NCI-H524 treated with DMSO at 0.1 percent for 48 hours (cell line): Measurements from ENCODE around the gene PXDN.
"Not testable (repeated sequence)": the region's sequence is repeated elsewhere in the genome, so short reads cannot be mapped to it uniquely, and the experiment has no call there.

Experiments
- DNase-seq: peaks from one replicate; lab custom pipeline; 2025; lab: John Stamatoyannopoulos, UW

Gene PXDN, protein sequence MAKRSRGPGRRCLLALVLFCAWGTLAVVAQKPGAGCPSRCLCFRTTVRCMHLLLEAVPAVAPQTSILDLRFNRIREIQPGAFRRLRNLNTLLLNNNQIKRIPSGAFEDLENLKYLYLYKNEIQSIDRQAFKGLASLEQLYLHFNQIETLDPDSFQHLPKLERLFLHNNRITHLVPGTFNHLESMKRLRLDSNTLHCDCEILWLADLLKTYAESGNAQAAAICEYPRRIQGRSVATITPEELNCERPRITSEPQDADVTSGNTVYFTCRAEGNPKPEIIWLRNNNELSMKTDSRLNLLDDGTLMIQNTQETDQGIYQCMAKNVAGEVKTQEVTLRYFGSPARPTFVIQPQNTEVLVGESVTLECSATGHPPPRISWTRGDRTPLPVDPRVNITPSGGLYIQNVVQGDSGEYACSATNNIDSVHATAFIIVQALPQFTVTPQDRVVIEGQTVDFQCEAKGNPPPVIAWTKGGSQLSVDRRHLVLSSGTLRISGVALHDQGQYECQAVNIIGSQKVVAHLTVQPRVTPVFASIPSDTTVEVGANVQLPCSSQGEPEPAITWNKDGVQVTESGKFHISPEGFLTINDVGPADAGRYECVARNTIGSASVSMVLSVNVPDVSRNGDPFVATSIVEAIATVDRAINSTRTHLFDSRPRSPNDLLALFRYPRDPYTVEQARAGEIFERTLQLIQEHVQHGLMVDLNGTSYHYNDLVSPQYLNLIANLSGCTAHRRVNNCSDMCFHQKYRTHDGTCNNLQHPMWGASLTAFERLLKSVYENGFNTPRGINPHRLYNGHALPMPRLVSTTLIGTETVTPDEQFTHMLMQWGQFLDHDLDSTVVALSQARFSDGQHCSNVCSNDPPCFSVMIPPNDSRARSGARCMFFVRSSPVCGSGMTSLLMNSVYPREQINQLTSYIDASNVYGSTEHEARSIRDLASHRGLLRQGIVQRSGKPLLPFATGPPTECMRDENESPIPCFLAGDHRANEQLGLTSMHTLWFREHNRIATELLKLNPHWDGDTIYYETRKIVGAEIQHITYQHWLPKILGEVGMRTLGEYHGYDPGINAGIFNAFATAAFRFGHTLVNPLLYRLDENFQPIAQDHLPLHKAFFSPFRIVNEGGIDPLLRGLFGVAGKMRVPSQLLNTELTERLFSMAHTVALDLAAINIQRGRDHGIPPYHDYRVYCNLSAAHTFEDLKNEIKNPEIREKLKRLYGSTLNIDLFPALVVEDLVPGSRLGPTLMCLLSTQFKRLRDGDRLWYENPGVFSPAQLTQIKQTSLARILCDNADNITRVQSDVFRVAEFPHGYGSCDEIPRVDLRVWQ (N-terminal part only)

DNA sequence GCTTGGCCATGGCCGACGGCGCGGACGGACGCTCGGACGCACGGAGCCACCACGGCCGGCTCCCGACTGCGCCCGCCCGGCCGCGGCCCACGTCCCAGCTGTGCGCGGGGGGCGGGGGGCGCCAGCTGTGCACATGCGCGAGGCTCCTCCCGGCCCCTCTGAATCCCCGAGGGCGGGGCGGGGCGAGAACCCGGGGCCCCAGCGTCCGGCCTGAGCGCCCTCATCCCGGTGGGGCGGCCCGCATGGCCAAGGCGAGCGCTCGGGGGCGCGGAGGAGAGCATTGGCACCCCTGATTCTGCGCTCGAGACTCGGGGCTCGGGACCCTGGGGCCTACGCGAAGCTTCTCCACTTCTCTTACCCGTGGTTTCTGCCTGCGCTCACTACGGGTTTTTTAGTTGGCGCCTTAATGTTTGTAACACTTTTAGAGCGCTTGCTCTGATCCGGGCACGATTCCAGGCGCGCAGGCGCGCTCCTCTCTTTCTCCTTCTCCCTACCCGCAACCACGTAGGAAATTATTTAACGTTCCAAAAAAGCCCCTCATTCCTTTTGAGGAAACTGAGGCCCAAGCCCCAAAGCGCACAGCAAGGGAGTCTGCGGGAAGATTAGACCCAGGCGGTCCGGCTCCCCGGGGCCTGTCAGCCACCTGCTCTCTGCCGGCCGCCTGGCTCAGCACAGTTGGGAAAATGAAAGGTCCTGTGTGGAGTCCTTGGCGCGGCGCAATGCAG, at the start of gene PXDN:
TSS of gene PXDN (minus strand) at position 70 of the 725 bp plus-strand sequence. CDS start at position 10, 60 bp downstream.
- no peak for DNase-seq

DNA sequence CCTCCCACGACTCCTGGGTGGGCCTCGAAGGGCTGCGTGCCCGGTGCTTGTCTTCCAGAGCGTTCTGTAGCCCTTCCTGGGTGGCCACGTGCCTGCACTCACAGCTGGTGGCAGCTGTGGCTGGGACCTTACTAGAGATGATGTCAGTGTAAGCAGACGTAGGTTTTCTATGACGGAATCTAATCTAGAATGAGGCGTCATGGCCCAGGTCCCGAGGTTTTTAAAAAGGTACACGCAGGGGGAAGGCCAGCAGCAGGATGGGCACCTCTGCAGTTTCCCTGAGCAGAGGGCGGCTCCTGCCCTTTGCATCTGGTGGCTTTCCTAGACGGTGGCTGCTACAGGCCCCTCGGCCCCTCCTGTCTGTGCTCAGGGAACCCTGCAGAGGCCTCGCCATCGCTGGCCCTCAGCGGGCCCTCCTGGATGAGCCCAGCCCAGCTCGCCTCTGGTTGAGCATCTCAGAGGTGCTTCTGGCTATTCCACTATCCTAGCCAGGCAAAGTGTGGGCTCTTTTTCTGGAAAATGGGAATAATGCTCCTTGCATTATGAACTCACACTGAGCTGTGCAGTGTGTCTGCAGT, 49.6 kb upstream of the PXDN start:
- no peak for DNase-seq

DNA sequence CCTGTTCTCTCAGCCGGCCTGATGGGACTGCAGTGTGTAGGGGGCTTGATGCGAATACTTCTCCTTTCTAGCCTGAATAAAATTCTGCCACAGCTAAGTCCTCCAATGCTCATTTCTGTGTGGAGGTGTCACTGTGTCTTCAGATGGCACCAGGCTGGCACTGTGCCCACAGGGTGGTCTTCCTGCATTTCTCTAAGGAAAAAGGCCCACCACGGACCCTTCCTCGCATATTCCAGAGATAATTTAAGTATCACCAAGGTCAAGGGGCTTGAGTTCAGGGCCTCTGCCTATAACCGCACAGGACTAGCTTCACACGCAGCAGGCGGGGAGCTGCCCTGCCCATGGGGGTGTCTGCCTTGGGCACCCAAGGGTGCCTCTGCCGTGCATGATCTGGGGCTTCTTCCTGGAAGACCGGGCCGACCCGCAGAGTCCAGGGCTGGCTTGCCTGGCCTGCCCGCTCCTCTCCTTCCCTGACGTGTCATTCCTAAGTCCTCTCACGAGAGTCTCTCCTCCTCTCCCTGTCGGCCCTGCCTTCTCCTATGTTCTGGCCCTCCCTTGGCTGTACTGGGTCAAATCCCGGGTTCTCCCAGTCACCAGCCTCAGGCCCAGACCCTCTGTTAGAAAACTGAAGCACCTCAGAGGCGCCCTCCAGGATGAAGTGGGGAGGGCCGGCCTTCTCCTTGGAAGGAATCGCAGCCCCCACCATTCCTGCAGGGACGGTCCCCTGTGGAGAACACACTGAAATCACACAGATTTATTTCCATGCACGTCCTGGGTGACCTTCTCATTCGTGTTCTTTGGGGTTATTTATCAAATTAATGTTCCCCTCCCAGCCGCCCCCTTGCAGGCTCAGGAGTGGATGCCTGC, 48.9 kb upstream of the PXDN start:
- no peak for DNase-seq

DNA sequence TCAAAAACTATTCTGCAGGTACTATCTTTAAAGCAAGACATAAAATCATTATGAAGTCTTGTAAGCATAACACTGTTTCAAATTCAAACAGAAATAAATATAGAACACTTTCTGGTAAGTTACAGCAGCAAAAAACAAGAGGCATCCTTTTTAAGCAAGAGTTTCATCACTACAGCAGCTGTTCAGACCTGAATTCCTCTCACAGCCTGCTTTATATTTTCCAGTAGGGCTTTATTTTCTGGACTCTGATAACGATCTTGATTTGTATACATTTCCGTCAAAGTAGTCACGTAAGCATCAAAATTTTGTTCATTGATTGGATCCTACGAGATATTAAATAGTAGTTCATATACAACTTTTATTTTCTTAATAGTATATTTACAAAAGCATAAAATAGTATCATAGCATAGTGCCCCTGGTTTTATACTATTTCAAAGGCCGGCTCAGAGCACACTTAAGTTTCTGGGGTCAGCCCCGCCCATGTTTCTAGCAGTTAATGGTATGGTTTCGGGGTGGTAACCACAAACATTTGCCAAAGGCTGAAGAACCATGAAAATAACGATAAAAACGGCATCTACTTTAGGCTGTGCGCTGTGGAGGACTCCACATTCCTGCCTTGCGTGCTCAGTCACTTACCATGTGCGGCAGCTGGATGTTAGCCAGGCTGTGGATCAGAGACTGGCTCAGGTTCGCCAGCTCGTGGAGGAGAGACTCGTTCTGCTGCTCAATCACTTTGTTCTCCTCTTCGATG, 47.5 kb upstream of the PXDN start:
- DNase-seq, result no peak

DNA sequence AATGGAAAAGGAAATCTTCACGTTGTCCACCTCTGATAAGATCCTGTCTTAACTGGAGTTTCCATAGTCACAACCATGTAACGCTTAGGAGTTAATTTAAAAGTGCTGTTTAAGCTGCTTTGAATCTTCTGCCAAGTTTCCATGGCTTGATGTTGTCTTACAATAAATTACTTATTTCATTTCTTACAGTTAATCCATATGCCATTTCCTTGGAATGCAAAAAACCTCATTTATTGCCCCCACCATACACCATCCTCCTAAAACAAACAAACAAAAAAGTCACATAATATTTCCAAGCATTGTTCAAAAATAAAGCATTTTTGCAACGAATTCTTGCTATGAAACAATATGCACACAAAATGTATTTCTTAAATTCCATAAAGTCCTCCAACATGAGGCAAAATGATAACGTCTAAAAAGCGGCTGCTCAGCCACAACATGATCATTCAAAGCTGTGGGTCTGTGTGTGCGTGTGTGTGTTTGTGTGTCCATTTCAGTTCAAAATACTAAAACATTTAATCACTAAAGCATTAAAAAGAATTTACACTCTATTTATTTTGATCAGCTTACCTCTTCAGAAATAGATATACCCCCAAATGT, 46.8 kb upstream of the PXDN start:
- no peak for DNase-seq

DNA sequence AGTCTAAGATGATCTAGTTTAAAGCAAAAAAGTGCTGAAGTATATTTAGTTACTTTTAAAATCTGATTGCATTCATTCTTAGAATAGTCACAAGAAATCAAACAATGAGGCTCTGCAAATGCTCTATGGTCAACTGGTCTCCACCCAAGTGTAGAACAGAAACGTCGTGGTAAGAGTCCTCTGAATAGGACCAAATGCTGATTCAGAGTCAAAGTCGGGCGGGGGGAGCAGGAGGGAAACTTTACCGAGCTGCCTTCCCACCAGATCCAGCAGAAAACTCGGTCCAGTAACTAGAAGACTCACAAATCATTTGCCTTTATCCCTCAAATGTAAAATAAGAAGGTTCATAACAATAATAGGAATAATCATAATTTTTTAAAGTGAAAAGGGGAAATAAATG, 46.2 kb upstream of the PXDN start:
- no peak for DNase-seq

DNA sequence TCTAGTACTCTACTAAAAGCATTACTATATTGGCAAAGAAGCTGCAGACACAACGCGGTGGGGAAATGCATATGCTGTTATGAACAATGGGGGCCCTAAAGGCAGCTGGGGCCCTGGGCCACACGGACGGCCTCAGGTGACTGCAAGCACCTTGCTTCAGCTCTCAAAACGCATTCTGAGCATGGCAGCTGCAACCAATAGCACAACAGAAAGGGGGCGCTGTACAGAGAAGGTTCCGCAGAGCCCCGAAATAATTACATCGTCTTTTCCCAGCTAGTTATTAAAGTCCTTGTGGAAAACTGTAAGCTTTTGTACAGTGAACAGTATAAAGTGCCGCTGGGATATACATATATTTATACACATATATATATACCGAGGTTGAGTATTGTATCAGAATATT, 45.3 kb upstream of the PXDN start:
- DNase-seq, result no peak

DNA sequence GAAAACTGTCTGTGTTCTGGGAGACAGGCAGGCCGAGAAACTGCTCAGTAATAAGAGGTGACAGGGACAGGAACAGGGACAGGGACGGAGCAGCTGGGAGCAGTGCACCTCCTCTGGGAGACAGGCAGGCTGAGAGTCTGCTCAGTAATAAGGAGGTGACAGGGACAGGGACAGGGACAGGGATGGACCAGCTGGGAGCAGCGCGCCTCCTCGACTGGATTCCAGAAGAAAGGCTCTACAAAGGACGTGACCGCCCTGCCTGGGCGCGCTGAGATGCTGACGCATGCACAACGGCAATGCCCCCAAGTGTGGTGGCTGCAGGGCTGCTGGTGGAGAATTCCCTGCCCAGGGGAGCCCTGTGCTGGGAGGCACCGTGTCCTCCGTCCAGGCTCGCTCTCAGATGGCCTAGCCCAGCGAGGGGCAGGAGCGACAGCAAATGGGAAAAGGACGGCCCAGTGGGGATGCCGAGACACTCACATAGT, 44.2 kb upstream of the PXDN start:
- DNase-seq, result no peak

DNA sequence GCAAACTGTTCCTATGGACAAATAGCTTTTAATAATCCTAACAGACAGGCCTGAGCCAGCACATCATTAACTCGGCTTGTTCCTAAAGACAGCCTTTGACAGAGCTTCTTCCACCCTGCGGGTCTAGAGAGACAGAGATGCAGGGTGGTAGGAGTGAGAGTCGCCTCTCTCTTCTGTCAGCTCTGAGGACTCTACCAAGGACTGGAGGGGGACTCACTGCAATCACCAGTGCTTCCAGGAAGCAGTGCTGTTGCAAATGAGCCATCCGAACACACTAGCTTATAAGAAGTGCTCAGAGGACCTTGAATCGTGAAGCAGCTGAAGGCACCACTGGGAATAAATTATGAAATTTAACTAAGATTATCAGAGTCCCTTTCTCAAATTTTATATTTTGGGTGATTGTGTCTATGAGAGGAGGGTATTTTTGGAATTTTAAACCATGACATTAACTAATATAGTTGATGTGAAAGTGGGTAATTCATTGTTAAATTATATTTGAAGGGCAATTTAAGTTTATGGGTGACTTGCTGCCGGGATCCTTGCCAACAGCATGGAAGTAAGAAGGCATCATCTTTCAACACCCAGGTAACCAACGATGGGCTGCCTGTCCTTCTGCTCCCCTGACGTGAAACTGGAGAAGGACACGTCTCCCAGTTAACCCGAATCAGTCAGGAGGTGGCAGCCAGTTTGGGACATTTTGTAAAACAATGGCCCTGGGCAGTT, 43.6 kb upstream of the PXDN start:
- no peak for DNase-seq

DNA sequence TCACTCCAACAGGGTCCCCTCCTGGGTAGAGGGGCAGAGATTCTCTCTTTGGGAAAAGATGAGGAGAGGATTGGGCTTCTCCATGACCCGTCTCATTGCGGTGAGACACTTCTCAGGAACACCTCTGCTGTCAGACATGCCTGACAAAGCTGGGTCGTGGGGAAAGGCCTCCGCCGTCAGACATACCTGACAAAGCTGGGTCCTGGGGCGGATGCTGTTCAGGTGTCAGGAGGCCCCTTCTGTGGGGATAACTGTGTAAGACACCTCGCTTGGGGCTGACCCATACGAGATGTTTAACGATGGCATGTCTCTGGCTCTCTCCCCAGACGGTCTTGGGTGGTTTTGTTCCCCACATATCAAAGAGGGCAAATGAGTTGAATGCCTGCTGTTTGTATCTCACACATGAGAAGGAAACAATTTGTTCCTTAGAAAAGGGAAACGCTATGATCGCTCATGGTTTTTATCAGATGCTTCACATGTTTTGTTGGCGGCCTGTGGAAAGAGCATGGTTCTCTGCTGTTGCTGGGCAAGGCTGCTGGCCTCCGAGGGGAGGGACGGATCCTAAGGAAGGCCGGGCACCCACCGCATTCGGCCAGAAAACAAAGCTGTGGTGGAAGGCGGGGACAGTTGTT, 40.8 kb upstream of the PXDN start:
- DNase-seq, result no peak

DNA sequence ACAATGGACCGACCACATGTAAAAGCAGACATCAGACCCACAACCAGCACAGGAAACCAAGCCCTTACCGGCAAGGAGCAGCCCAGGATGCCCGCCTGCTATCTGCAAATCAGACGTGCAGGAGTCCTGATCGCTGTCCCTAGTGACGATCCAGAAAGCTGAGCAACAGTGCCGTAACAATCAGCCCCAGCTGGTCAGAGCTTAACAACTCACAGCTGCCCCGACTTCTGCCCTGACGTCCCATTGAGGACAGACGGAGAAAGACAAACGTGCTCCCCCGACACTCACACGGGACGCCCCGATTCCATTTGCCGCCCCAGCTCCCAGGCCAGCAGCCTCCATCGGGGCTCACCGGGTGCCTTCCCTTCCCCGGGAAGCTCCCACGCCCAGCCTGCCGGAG, 39.8 kb upstream of the PXDN start:
- DNase-seq, result no peak

DNA sequence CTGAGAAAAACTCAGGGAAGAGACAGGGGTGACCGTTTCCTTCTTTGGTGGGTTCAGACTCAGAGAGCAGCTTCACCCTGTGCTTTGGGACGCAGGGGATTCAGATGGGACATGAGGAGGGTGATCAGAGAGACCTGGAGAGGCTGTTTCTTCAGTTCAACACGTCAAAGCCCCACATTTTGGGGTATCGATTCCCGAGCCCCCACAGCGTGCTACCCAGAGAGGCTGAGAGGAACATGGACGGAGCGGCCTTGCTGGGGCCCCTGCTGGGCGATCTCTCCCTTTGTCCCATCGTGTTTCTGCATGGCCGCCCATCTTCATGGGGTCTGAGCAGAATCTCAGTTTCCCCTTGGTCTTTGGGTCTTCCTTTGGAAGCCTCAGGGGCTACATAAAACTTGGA, 38.2 kb upstream of the PXDN start:
- DNase-seq, result no peak

DNA sequence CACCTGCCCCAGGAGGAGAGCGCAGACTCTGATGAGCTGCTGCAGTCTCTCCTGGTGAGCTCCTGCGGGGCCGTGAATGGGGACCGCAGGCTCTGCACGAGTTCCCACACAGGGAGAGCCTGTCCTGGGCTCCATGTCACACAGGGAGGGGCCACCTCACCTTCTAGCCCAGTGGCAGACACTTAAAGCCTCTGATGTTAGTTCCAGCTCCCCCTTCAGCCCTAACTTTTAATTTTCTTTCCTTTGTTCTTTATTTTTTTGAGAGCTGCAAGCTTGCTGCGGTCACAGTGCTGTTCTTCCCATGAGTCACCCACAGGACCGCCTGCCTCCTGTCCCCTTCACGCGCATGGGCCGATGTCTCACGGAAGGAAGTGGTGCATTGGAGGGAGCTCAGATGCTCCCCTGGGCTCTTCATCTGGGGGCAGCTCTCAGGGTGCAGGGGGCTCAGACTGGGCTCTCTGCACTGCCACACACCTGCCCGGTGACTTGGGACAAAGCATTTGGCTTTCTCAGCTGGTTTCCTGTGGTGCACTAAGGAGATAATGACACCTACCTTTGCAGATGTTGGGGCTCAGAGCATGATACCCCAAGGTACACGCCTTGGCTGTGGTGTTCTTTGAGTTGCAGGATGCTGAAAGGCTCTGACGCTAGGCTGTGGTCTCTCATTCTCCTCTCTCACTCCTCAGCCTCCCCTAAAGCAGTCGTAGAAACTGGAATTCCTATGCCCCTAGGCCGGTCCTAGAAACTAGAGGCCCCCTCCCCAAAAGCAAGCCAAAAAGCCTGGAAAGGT, 37.2 kb upstream of the PXDN start:
- no peak for DNase-seq

DNA sequence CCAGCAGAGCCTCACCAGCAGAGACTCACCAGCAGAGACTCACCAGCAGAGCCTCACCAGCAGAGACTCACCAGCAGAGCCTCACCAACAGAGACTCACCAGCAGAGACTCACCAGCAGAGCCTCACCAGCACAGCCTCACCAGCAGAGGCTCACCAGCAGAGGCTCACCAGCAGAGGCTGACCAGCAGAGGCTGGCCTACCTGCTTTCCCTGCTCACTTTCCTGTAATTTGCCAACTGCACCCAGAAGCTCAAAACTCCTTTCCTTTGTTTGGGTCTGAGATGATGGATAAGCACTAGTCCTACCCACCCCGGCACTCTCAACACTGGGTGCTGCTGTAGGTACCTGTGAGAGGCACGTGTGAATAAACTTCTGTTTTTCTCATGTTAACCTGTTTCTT, 36.4 kb upstream of the PXDN start:
- no peak for DNase-seq

DNA sequence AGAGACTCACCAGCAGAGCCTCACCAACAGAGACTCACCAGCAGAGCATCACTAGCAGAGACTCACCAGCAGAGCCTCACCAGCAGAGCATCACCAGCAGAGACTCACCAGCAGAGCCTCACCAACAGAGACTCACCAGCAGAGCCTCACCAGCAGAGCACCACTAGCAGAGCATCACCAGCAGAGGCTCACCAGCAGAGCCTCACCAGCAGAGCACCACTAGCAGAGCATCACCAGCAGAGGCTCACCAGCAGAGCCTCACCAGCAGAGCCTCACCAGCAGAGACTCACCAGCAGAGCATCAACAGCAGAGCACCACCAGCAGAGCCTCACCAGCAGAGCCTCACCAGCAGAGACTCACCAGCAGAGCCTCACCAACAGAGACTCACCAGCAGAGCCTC, 35.7 kb upstream of the PXDN start:
- DNase-seq, result not testable (repeated sequence)

DNA sequence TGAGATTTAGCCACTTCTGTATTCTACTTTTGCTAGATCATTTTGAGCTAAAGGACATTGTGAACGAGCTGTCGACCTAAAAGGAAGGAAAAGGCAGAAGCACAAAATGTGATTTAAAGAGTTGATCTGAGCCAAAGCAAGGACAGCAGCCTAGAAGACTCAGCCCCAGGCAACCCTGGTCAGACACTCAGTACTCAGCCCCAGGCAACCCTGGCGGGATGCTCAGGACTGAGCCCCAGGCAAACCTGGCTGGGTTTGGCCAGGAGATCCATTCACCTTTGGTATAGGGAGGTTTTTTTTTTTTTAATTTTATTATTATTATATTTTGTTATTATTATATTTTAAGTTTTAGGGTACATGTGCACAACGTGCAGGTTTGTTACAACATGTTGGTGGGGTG, 34.3 kb upstream of the PXDN start:
- DNase-seq, result no peak

DNA sequence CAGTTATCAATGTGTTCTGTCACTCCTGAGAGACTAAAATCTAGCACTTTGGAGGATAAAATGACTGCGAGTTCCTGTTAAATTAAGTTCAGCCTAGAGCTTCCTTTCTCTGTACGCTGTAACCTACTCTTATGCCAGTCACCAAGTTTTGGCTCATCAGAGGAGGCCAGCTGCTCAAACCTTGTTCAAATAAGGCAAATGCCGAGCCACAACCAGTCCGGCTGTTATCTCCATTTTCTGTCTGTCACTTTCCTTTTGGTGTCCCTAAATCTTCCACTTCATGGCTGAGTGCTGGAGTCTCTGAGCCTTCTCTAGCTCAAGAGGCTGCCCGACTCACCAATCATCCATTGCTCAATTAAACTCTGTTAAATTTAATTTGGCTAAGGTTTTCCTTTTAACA, 33.5 kb upstream of the PXDN start:
- no peak for DNase-seq
